Esophagus muscularis mucosa (tissue), 4 donors: ENCODE measurements around the gene ITGA8. TPM values are rescaled to one million over a fixed set of nuclear protein-coding genes. Genes with fewer than 3 reads are reported as not detected.

ENCODE experiments used
- DNase-seq: peaks from one replicate; pipeline ENCODE4 v3.0.0-alpha.2; 2017; ENCODE audit errors: extremely low spot score
- H3K27ac ChIP-seq, 4 donors: fragments of 200-600 bp; sonication (generic); replicated peaks in 1 of 4; 1 replicate in 3 of 4; 2 replicates in 1 of 4; pipeline ENCODE4 v1.5.1; 2016 to 2019; ENCODE audit warnings: mild to moderate bottlenecking in 1 of 4
- H3K27me3 ChIP-seq, 4 donors: fragments of 200-600 bp; sonication (generic); one replicate each; pipeline versions ENCODE4 v1.5.1 to v1.6.0; 2016 to 2019
- H3K36me3 ChIP-seq, 4 donors: fragments of 200-600 bp; sonication (generic); one replicate each; pipeline ENCODE4 v1.5.1; 2016 to 2019
- H3K4me1 ChIP-seq, 4 donors: fragments of 200-600 bp; sonication (generic); one replicate each; pipeline ENCODE4 v1.5.1; 2016 to 2019
- H3K4me3 ChIP-seq, 4 donors: fragments of 200-600 bp; sonication (generic); 1 replicate in 2 of 4; 2 replicates in 2 of 4; pipeline ENCODE4 v1.5.1; 2016 to 2019; ENCODE audit warnings: mild to moderate bottlenecking in 4 of 4, moderate library complexity in 1 of 4
- H3K9me3 ChIP-seq, 4 donors: fragments of 200-600 bp; sonication (generic); 1 replicate in 3 of 4; 2 replicates in 1 of 4; pipeline ENCODE4 v1.5.1; 2016 to 2019
- CTCF ChIP-seq, 3 experiments: fragments of 200-600 bp in 2 of 3; fragments of 450-650 bp in 1 of 3; sonication (generic) in 2 of 3; IDR thresholded peaks; one replicate each; pipeline ENCODE4 v1.5.1; 2017 to 2019; ENCODE audit warnings: antibody characterized with exemption in 3 of 3, mild to moderate bottlenecking in 2 of 3, moderate library complexity in 1 of 3
- EP300 ChIP-seq: sonication (generic); formaldehyde crosslinking; IDR thresholded peaks from one replicate; pipeline ENCODE4 v1.6.1; 2017; ENCODE audit warnings: antibody characterized with exemption
- POLR2A ChIP-seq: fragments of 450-650 bp; IDR thresholded peaks from one replicate; pipeline ENCODE4 v1.6.1; 2017; ENCODE audit warnings: antibody characterized with exemption, moderate library complexity, mild to moderate bottlenecking, low read depth
- POLR2AphosphoS5 ChIP-seq, 2 donors: sonication (generic); formaldehyde crosslinking; IDR thresholded peaks; one replicate each; pipeline ENCODE4 v1.6.1; 2017; ENCODE audit warnings: antibody characterized with exemption in 2 of 2
- WGBS: methylation state at CpG from one replicate; pipeline ENCODE4 v1.1.5; 2018; 5-methylcytosine and 5-hydroxymethylcytosine counted together
- intact Hi-C: fragments of 100-400 bp; cut with DNase I; formaldehyde crosslinking; loops from one replicate; pipeline ENCODE4 v1.15.1; 2023
- total RNA-seq, 4 donors: library from RNA; depleted of rRNA; stranded (reverse); fragments of >200 nt; gene quantifications; one replicate each; pipeline versions ENCODE4 v1.1.0 to v1.2.1, GENCODE V29; 2016

Gene ITGA8
- total RNA-seq, 4 donors from 2014 or later, result 26.2 to 113 (median 50.4) TPM

DNA sequence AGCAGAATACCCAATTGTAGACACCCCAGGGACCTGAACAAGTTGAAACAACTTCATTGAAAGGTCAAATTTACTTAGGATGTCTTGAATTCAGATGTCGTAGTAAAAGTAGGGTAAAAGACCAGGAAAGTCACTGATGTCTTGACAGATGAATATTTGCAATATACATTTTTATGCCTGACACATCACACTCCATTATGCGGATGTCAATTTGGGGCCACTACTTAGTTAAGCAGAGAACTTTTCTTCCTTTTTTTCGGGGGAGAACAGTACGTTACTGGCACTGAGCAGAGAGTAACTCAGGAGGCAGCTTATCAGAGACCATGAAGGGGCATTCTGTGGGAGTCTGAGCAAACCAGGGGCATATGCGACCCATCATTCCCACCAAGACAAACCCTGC lies 4.9 kb downstream of the ITGA8 start:
- Histone ChIP-seq H3K9me3 (no peaks in the 10 kb centered on the region), H3K27me3 (peaks cover 0 to 17% (median 0%) of the 10 kb centered on the region in 4 donors), H3K36me3 (no peaks in the 10 kb centered on the region), H3K4me1 (peaks cover 8 to 23% (median 13%) of the 10 kb centered on the region in 4 donors), H3K27ac (no peak overlapping the region), H3K4me3 (no peak overlapping the region)
- 91% methylated on average over 5 of the region's 5 CpGs for WGBS
- TF ChIP-seq CTCF (IDR thresholded peaks at IDR 0.05) (no peak), POLR2AphosphoS5 (IDR thresholded peaks at IDR 0.05) (no peak), EP300 (no peak)
- DNase-seq, result no peak
- intact Hi-C loops, result loop anchor here (5.0 kb wide), 1 partner anchor 128 kb away; no protein-coding TSS in a partner anchor

DNA sequence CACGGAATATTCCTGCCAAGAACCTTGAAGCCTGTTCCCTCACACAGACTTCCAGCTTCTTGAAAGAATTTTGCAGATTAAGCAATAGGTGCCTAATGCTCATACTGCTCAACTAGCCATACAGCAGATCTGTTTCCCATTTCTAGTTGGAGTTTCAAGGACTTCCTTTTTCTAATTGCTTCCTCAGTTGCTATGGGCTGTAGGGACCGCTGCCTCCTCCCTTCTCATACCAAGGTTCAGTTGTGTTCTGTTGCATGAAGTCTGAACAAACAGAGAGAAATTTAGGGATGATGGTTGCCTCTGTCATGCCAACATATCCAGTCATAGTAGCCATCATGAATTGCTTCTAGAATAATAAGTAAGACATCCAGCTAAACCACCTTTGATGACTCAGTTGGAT lies 6.8 kb downstream of the ITGA8 start:
- no peaks in the 10 kb centered on the region for H3K27me3 ChIP-seq
- DNase-seq, result no peak
- no peaks in the 10 kb centered on the region for H3K9me3 ChIP-seq
- intact Hi-C loops, result no loop called here
- no peaks in the 10 kb centered on the region for H3K36me3 ChIP-seq
- H3K4me3 ChIP-seq, result no peak overlapping the region
- 70% methylated on average over 2 of the region's 2 CpGs for WGBS
- no peak for TF ChIP-seq POLR2AphosphoS5 (IDR thresholded peaks at IDR 0.05)
- no peak for TF ChIP-seq EP300
- no peak for TF ChIP-seq CTCF (IDR thresholded peaks at IDR 0.05)
- no peak for TF ChIP-seq POLR2A
- H3K27ac ChIP-seq, result no peak overlapping the region
- peaks cover 0 to 4% (median 0%) of the 10 kb centered on the region in 4 donors for H3K4me1 ChIP-seq

GRCh38 chr10:15710455-15710854 lies 9.3 kb downstream of the ITGA8 start:
- DNase-seq, result no peak
- Histone ChIP-seq H3K9me3 (no peaks in the 10 kb centered on the region), H3K27me3 (no peaks in the 10 kb centered on the region), H3K4me1 (no peaks in the 10 kb centered on the region), H3K4me3 (no peak overlapping the region), H3K36me3 (no peaks in the 10 kb centered on the region), H3K27ac (no peak overlapping the region)
- TF ChIP-seq POLR2A, result no peak
- TF ChIP-seq POLR2AphosphoS5 (IDR thresholded peaks at IDR 0.05), result peak in 1 of 2 donors; percentile 25
- intact Hi-C loops, result no loop called here
- 90% methylated on average over 5 of the region's 5 CpGs for WGBS

- WGBS, result 100% methylated on average over 1 of the region's 1 CpG
- no peaks in the 10 kb centered on the region for H3K4me1 ChIP-seq
- H3K9me3 ChIP-seq, result no peaks in the 10 kb centered on the region
- H3K4me3 ChIP-seq, result no peak overlapping the region
- DNase-seq, result no peak
- no peak for TF ChIP-seq POLR2A
- no peak for TF ChIP-seq POLR2AphosphoS5 (IDR thresholded peaks at IDR 0.05)
- no peak for TF ChIP-seq EP300
- no peak for TF ChIP-seq CTCF (IDR thresholded peaks at IDR 0.05)
- intact Hi-C loops, result no loop called here
- H3K27me3 ChIP-seq, result no peaks in the 10 kb centered on the region
- H3K27ac ChIP-seq, result no peak overlapping the region
- no peaks in the 10 kb centered on the region for H3K36me3 ChIP-seq
These were observed 14.4 kb downstream of the ITGA8 start for GRCh38 chr10:15705298-15705697.

DNA sequence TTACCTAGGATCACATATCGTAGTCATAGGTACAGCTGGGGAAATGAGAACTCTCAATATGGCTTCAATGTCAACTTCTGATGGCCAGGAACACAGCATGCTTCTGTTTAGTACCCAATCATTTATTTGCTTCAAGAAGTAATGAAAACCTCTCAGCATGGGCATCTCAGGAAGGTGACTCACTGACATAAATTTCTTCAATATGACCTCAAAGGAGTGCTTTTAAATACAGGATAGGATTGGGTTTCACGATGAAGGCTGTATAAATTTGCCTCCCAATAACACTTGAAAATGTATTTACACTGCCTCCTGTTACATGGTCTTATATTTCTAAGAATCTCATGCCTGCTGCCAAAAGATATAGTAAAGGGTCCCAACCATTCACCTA lies 15.1 kb downstream of the ITGA8 start:
- H3K27ac ChIP-seq, result no peak overlapping the region
- no peak overlapping the region for H3K4me3 ChIP-seq
- H3K36me3 ChIP-seq, result no peaks in the 10 kb centered on the region
- no peaks in the 10 kb centered on the region for H3K27me3 ChIP-seq
- no peaks in the 10 kb centered on the region for H3K9me3 ChIP-seq
- H3K4me1 ChIP-seq, result no peaks in the 10 kb centered on the region
- no peak for DNase-seq
- 89% methylated on average over 2 of the region's 2 CpGs for WGBS
- TF ChIP-seq POLR2A, result no peak
- TF ChIP-seq POLR2AphosphoS5 (IDR thresholded peaks at IDR 0.05), result no peak
- no peak for TF ChIP-seq CTCF (IDR thresholded peaks at IDR 0.05)
- no peak for TF ChIP-seq EP300
- intact Hi-C loops, result no loop called here
